PC-9 (cell line): ENCODE results near the gene PCSK5. TPM values are rescaled to one million over a fixed set of nuclear protein-coding genes. Genes with fewer than 3 reads are reported as not detected.

Experiments
- BruUV-seq: library from RNA; stranded (reverse); fragments of 400-500 nt; replicated peaks from 2 replicates; lab custom pipeline; 2021; lab: Mats Ljungman, UMichigan
- CTCF ChIA-PET: fragments of 300-600 bp; sonication (Branson Sonifier 250); formaldehyde crosslinking; loops from one replicate; lab custom pipeline; 2022; ENCODE audit warnings: antibody characterized with exemption; lab: Charles Lee
- POLR2A ChIA-PET: fragments of 300-600 bp; sonication (Branson Sonifier 250); formaldehyde crosslinking; loops from one replicate; lab custom pipeline; 2022; ENCODE audit warnings: antibody characterized with exemption; ENCODE audit not compliant: unreplicated experiment; lab: Charles Lee
- DNase-seq, 2 experiments: peaks; one replicate each; pipeline versions ENCODE4 v3.0.0 to v3.0.0-alpha.2; 2015 to 2022; ENCODE audit warnings: mixed read lengths in 1 of 2
- H2AFZ ChIP-seq: fragments of 200-600 bp; sonication (generic); 2 replicates; pipeline ENCODE4 v1.8.1; 2017; ENCODE audit warnings: antibody characterized with exemption
- H3F3A ChIP-seq: fragments of 200-600 bp; sonication (generic); 2 replicates; pipeline ENCODE4 v1.8.1; 2017; ENCODE audit warnings: antibody characterized with exemption, mild to moderate bottlenecking, low read depth; ENCODE audit not compliant: insufficient read depth
- H3K27ac ChIP-seq: fragments of 200-600 bp; sonication (generic); 2 replicates; pipeline ENCODE4 v1.6.1; 2016; ENCODE audit warnings: mixed run types
- H3K27me3 ChIP-seq: fragments of 200-600 bp; sonication (generic); 2 replicates; pipeline ENCODE4 v1.6.1; 2016; ENCODE audit warnings: low read depth, mixed run types; ENCODE audit not compliant: insufficient read depth
- H3K36me3 ChIP-seq: fragments of 200-600 bp; sonication (generic); 2 replicates; pipeline ENCODE4 v1.6.1; 2016; ENCODE audit warnings: low read depth, mixed run types
- H3K4me1 ChIP-seq: fragments of 200-600 bp; sonication (generic); replicated peaks from 2 replicates; pipeline ENCODE4 v1.6.1; 2016; ENCODE audit warnings: mixed run types; ENCODE audit not compliant: insufficient read depth
- H3K4me2 ChIP-seq: fragments of 200-600 bp; sonication (generic); 2 replicates; pipeline ENCODE4 v1.6.1; 2017; ENCODE audit warnings: mixed run types
- H3K4me3 ChIP-seq: fragments of 200-600 bp; sonication (generic); 2 replicates; pipeline ENCODE4 v1.6.1; 2016; ENCODE audit warnings: mixed run types
- H3K79me2 ChIP-seq: fragments of 200-600 bp; sonication (generic); 2 replicates; pipeline ENCODE4 v1.6.1; 2017; ENCODE audit warnings: low read depth, mixed run types
- H3K9me2 ChIP-seq: fragments of 200-600 bp; sonication (generic); 2 replicates; pipeline ENCODE4 v1.8.1; 2017; ENCODE audit warnings: mild to moderate bottlenecking; ENCODE audit not compliant: insufficient read depth
- H3K9me3 ChIP-seq: fragments of 200-600 bp; sonication (generic); 2 replicates; pipeline ENCODE4 v1.8.1; 2016; ENCODE audit warnings: low read depth; ENCODE audit not compliant: insufficient read depth
- H4K20me1 ChIP-seq: fragments of 200-600 bp; sonication (generic); 2 replicates; pipeline ENCODE4 v1.8.1; 2017; ENCODE audit not compliant: insufficient read depth
- CTCF ChIP-seq: fragments of 200-600 bp; sonication (generic); conservative IDR thresholded peaks from 2 replicates; pipeline ENCODE4 v1.6.1; 2017; ENCODE audit warnings: mixed run types, antibody characterized with exemption, mild to moderate bottlenecking, moderate library complexity
- EZH2 ChIP-seq: fragments of 200-600 bp; sonication (generic); IDR thresholded peaks from 2 replicates; pipeline ENCODE4 v1.8.0; 2017; ENCODE audit warnings: antibody characterized with exemption, low read depth
- intact Hi-C: fragments of 100-400 bp; cut with micrococcal nuclease; formaldehyde crosslinking; loops from one replicate; pipeline ENCODE4 v1.10.0; 2022; ENCODE audit not compliant: unreplicated experiment
- total RNA-seq: library from RNA; stranded (reverse); gene quantifications from 2 replicates; pipeline ENCODE4 v1.2.3, GENCODE V29; 2021

The PCSK5 gene
- total RNA-seq, 1 experiment from 2014 or later, result 8.2 TPM

GRCh38 chr9:76394960-76395252 lies 504.4 kb downstream of the PCSK5 start:
- intact Hi-C loops, result loop anchor here (1.0 to 5.0 kb wide), 7 partner anchors 16 to 1368 kb away; partner anchors contain the start of gene CARNMT1
- CTCF ChIA-PET, result interaction anchor here (0.6 to 1.6 kb wide), 4 partner anchors 15 to 1364 kb away, joined by 3 to 11 read pairs (median 4); no protein-coding TSS in a partner anchor

GRCh38 chr9:76395381-76395780 lies 504.9 kb downstream of the PCSK5 start:
- no peak for TF ChIP-seq CTCF
- TF ChIP-seq EZH2, result no peak
- ChIA-PET POLR2A (no interaction called here), CTCF (no interaction called here)
- H4K20me1 ChIP-seq, result no peaks in the 10 kb centered on the region
- BruUV-seq, result no TSS peak
- DNase-seq, result no peak
- intact Hi-C loops, result loop anchor here (2.0 kb wide), 2 partner anchors 51 to 93 kb away; no protein-coding TSS in a partner anchor
- peak overlapping the region; percentile 85 for H3K27ac ChIP-seq
- peaks cover 31% of the 10 kb centered on the region for H3K79me2 ChIP-seq
- H3K4me3 ChIP-seq, result peak overlapping the region; percentile 79; the same call in 1 of the 2 replicates
- peaks cover 27% of the 10 kb centered on the region for H3F3A ChIP-seq
- H3K36me3 ChIP-seq, result peaks cover 11% of the 10 kb centered on the region
- H3K4me1 ChIP-seq, result peaks cover 31% of the 10 kb centered on the region
- H2AFZ ChIP-seq, result no peak overlapping the region
- H3K4me2 ChIP-seq, result peak overlapping the region; percentile 79
- H3K9me2 ChIP-seq, result no peaks in the 10 kb centered on the region
- no peaks in the 10 kb centered on the region for H3K9me3 ChIP-seq
- H3K27me3 ChIP-seq, result no peaks in the 10 kb centered on the region

More at GRCh38 chr9:76394960-76395252, 504.4 kb downstream of the PCSK5 start:
- POLR2A ChIA-PET, result interaction anchor here (0.5 to 1.2 kb wide), 5 partner anchors 12 to 207 kb away, joined by 3 to 6 read pairs (median 4); no protein-coding TSS in a partner anchor
- peak overlapping the region; percentile 79 for H3K4me3 ChIP-seq
- no peaks in the 10 kb centered on the region for H3K9me3 ChIP-seq
- H3K4me2 ChIP-seq, result peak overlapping the region; percentile 79
- H4K20me1 ChIP-seq, result no peaks in the 10 kb centered on the region
- peak overlapping the region; percentile 85 for H3K27ac ChIP-seq
- TSS peak; percentile 88 for BruUV-seq
- H2AFZ ChIP-seq, result peak overlapping the region; percentile 86
- H3K79me2 ChIP-seq, result peaks cover 35% of the 10 kb centered on the region
- H3K27me3 ChIP-seq, result no peaks in the 10 kb centered on the region
- peaks cover 26% of the 10 kb centered on the region for H3K4me1 ChIP-seq
- H3K9me2 ChIP-seq, result no peaks in the 10 kb centered on the region
- TF ChIP-seq EZH2 (no peak), CTCF (no peak)
- H3F3A ChIP-seq, result peaks cover 23% of the 10 kb centered on the region
- DNase-seq, result peak in 1 of 2 experiments; percentile 69
- peaks cover 11% of the 10 kb centered on the region for H3K36me3 ChIP-seq

- H3K4me2 ChIP-seq, result 0 out of 2 replicates have a peak overlapping the region, but pooled peaks have one; percentile 79
- no peak overlapping the region for H3K27ac ChIP-seq
- POLR2A ChIA-PET, result no interaction called here
- no TSS peak for BruUV-seq
- H2AFZ ChIP-seq, result no peak overlapping the region
- H3K79me2 ChIP-seq, result peaks cover 23% of the 10 kb centered on the region
- DNase-seq, result no peak
- intact Hi-C loops, result no loop called here
- H3K9me2 ChIP-seq, result no peaks in the 10 kb centered on the region
- H3K4me3 ChIP-seq, result no peak overlapping the region
- no peaks in the 10 kb centered on the region for H4K20me1 ChIP-seq
- peaks cover 39% of the 10 kb centered on the region for H3K4me1 ChIP-seq
- CTCF ChIA-PET, result interaction anchor here (0.5 kb wide), 1 partner anchor 399 kb away, joined by 5 read pairs; no protein-coding TSS in a partner anchor
- H3K36me3 ChIP-seq, result peaks cover 11% of the 10 kb centered on the region
- no peak for TF ChIP-seq CTCF
- no peak for TF ChIP-seq EZH2
- no peaks in the 10 kb centered on the region for H3K27me3 ChIP-seq
- H3K9me3 ChIP-seq, result no peaks in the 10 kb centered on the region
- peaks cover 34% of the 10 kb centered on the region for H3F3A ChIP-seq
Observed at GRCh38 chr9:76396144-76396543, 505.7 kb downstream of the PCSK5 start.
